SK-MEL-5 (cell line): Measurements from ENCODE around the gene GSTCD. TPM values are rescaled to one million over a fixed set of nuclear protein-coding genes. Genes with fewer than 3 reads are reported as not detected.
"Not testable (repeated sequence)": the region's sequence is repeated elsewhere in the genome, so short reads cannot be mapped to it uniquely, and the experiment has no call there.

Source experiments
- DNase-seq: peaks from one replicate; pipeline ENCODE4 v3.0.0-alpha.2; 2016; ENCODE audit warnings: low read depth, low spot score
- in situ Hi-C: cut with HindIII; loops from 2 replicates; pipeline ENCODE4 v1.10.0; 2016; ENCODE audit warnings: low sequenced_read_pairs, high pct_unique_total_duplicates, low pct_unique_long_range_greater_than_20kb
- total RNA-seq: library from RNA; depleted of rRNA; stranded (reverse); fragments of >200 nt; shearing (Covaris generic); gene quantifications from 2 replicates; pipeline ENCODE4 v1.2.3, GENCODE V29; 2014

The GSTCD gene
- total RNA-seq, 1 experiment from 2014 or later, result 11.5 TPM

DNA sequence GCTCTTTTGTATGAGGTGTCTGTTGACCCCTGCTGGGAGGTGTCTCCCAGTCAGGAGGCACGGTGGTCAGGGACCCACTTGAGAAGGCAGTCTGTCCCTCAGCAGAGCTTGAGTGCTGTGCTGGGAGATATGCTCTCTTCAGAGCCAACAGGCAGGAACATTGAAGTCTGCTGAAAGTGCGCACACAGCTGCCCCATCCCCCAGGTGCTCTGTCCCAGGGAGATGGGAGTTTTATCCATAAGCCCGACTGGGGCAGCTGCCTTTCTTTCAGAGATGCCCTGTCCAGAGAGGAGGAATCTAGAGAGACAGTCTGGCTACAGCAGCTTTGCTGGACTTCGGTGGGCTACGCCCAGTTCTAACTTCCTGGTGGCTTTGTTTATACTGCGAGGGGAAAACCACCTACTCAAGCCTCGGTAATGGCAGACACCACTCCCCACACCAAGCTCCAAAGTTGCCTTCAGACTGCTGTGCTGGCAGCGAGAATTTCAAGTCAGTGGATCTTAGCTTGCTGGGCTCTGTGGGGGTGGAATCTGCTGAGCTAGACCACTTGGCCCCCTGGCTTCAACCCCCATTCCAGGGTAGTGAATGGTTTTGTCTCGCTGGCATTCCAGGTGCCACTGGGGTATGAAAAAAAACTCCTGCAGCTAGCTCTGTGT, 67.3 kb downstream of the GSTCD start:
- in situ Hi-C loops, DNase-seq: not testable (repeated sequence)

DNA sequence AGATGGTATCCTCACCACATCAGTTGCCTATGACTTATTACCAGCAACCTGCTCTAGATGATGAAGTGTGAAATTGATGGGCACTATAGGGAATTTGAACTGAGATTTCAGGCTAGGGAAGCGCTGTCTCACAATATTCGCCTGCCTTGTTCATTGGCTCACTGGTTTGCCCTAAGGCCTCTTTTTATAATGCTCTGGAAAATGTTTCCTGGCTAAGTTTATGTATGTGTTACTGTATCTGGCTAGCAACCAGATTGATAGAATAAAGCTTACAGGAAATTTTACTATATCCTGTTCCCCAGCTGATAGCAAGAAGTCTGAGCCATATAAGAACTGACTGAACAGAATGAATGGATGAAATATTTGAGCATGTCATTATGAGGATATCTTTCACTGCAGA, 71.6 kb downstream of the GSTCD start:
- DNase-seq, result no peak
- in situ Hi-C loops, result no loop called here

DNA sequence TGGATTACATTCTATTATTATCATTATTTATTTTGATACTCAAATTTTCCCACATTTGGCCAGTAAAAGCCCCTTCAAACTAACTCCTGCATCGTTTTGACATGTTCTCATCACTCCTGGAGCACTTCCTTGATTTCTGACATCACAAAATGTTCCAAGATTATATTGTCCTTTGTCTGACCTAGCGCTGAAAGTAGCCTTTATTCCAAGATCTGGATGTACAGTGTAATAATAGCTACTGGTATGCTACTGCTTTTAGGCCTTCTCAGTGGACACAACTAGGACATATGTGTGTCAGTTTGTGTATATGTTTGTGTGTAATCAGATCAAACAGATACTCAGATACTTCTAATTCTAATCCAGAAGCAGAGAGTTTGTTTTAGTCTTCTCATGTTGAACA, 76.2 kb downstream of the GSTCD start:
- no peak for DNase-seq
- in situ Hi-C loops, result no loop called here

DNA sequence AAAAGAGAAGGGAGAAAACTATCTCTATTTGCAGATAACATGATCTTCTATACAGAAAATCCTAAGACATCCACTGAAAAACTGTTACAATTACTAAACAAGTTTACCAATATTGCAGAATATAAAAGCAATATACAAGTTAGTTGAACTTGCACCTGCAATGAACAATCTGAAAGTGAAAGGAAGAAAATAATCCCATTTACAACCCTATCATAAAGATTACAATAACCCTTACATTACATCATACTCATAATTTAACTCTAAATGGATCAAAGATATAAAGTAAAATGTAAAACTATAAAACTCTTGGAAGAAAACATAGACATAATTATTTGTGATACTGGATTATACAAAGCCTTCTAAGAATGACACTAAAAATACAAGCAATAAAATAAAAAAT, 77.2 kb downstream of the GSTCD start:
- in situ Hi-C loops, result no loop called here
- no peak for DNase-seq

DNA sequence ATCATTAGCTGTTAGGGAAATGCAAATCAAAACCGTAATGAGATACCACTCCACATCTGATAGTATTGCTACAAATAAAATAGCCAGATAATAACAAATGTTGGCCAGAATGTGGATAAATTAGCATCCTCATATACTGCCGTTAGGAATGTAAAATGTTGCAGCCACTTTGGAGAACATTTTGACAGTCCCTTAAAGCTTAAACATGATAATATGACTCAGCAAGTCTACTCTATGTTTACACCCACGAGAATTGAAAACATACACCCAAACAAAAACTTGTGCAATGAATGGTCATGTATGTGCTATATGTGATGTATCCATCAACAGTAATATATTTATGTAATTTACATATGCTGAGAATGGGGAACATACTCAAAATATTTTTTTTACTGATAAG, 78.2 kb downstream of the GSTCD start:
- in situ Hi-C loops, result no loop called here
- no peak for DNase-seq

DNA sequence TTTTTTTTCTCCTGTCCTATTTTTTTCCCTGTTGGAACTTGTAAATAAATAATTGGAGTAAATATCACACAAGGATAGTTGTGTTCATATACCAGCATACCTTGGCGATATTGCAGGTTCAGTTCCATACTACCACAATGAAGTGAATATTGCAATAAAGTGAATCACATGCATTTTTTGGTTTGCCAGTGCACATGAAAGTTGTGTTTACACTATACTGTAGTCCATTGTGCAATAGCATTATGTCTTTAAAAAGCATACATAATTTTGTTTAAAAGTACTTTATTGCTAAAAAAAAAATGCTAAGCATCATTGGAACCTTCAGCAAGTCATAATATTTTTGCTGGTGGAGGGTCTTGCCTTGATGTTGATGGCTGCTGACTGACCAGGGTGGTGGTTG, 88.6 kb downstream of the GSTCD start:
- in situ Hi-C loops, result no loop called here
- DNase-seq, result no peak

DNA sequence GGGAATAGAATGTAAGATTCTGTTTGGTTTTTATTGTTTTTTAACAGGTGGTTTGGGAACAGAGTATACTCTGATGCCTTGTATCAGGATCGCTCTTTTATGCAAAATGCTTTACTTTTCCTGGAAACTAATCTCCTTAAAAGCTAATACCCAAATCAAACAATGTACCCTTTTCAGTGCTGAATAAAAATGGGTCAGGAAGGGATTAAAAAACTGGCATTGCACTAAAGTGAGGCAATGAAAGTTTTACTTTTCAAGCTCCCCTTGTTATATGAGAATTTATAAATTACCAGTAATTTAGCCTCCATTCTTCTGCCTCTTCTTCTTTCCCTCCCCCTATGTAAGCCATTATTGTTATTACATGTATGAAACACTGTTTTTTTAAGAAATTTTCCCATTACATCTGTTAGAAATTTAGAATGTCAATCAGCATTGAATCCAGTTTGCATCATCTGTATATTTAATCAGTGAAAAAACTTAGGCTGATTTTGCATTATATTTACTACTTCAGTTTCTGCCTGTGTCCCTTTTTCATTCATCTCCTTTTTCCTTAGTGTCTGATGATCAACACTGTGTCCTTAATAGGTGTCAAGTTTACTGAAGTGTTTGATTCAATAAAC, 97.0 kb downstream of the GSTCD start:
- DNase-seq, result no peak
- in situ Hi-C loops, result no loop called here

DNA sequence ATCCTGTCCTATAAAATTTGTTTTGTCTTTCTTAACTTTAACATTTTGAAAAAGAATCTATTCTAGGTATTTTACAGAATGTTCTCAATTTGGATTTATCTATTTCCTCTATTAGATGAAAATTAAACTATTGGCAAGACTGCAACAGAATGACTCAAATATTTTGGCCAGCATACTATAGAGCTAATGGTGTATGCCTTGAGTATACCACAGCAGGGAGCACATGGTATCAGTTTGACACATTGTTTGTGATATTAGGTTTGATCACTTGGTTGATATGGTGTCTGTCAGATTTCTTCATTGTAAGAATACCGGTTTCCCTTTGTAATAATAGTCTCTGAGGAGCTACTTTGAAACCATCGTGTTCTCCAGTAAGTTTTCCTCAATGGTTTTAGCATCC, 98.9 kb downstream of the GSTCD start:
- no peak for DNase-seq
- in situ Hi-C loops, result no loop called here

DNA sequence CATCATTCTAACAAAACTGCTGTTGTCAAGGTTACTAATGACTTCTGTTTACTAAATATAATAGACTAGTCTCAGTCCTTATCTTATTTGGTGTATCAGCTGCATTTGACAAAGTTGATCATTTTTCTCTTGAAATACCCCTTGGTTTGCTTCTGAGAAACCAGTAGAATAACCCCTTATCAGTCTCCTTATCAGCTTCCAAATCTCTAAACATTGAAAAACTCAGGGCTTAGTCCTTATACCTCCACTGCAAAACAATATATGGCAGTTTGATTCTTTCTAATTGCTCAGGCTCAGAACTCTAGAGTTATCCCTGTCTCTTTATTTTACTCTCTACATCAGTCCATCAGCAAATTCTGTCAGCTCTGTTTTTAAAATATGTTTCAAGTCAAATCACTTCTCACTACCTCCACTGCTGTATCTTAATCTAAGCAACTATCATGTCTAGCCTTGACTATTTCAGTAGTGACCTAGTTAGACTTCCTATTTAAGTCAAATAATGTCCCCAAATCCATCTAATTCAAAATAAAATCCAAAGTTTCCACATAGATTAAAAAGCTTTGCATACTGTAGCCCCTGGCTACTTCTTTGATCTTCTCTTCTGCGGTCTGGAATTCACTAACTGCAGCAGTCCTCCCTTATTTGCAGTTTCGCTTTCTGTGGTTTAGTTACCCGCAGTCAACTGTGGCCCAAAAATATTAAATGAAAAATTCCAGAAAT, 99.6 kb downstream of the GSTCD start:
- no peak for DNase-seq
- in situ Hi-C loops, result no loop called here

DNA sequence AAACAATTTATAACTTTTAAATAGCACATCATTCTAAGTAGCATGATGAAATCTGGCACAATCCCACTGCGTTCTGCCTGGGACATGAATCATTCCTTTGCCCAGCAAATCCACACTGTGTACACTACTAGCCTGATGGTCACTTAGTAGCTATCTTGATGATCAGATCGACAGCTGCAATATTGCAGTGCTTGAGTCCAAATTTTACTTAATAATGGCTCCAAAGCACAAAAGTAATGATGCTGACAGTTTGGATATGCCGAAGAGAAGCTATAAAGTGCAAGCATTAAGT, 100.1 kb downstream of the GSTCD start:
- in situ Hi-C loops, result no loop called here

DNA sequence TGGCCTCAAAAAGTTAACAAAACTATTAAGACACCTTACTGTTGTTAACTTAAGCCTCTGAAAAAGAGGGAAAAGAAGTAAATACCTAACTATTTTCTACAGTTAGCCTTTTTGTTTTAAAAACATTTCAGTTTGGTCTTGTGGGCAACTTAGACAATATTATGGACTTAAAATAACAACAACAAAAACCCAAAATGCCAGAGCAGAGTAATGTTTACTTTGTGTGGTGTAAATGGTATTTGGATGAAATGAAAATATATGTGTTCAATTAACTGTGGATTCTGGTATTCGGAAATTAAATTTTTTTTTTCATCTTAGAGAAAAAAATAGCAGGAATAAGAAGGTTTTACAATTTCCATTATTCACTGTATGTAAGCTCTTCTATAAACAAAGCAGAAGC, 107.1 kb downstream of the GSTCD start:
- no peak for DNase-seq
- in situ Hi-C loops, result no loop called here

More for the DNA sequence above, 100.1 kb downstream of the GSTCD start:
- DNase-seq, result peak; percentile 13

DNA sequence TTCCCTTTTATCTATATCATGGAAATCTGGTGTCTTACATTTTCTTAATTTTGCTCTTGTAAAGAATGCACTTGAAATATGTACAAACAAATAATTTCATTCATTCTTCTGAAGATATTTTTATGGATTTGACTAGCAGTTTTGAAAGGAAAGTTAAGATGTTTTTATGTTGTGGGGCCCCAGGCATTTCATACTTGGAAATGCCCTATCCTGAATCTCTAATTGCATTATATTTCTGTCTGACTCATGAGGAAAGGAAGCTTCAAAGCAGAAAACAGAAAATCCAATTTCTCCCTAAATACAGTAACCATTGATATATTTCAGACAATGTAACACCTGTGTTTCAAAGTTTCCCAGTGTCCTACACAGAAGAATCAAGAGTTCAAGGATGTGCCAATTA, 113.5 kb downstream of the GSTCD start:
- in situ Hi-C loops, result no loop called here
- DNase-seq, result no peak

DNA sequence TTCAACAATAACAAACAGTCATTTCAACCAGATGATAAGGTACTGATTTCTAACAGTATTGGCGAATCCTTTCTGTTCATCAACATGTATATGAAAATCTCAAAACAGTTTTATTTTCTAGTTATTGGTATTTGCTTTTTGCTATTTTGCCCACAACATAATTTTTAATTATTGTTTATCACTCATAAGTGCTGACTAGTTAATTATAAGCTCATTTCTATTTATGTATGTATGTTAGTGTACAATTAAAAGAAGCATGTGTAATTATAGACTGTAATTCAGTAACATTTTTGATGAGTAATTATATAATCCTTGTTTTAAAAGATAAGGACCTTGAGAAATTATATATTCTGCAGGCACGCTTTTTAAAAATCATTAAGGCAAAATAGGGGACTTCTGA, 119.5 kb downstream of the GSTCD start:
- in situ Hi-C loops, result no loop called here
- DNase-seq, result no peak

DNA sequence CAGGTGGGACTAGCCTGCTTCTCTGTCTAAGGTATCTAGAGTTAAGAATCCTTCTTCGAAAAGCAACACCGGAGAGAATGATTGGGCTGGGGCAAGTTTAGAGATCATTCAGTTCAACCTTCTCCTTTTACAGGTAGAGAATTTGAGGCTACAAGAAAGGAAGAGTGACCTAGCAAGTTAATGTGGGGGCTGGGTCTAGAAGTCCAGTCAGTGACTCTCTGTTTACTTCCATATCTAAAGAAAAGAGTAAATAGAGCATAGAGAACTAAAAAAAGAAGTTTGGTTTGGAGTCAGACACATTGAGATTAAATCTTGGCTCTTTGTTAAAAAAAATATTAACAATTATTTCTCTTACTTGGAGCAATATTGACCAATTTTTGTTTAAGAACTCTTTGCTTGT, 122.6 kb downstream of the GSTCD start:
- in situ Hi-C loops, result no loop called here
- no peak for DNase-seq

DNA sequence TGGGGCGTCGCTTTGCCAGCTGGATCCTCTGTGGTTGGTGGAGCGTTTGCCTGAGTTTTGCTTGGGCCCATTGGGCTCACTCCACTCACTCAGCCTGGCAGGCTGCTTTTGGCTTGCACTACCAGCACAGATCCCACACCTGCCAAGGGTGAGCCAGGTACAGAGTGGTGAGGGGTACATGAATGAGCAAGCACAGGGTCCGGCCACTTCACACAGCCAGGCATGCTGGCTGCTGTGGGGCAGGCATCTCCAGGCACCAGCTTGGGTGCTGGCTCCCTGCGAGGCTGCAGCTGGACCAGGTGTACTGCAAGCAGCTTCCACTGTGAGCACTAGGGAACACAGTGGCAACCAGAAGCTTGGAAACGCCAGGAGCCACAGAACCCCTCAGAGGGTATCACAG, 126.6 kb downstream of the GSTCD start:
- in situ Hi-C loops, result no loop called here
- DNase-seq, result no peak

DNA sequence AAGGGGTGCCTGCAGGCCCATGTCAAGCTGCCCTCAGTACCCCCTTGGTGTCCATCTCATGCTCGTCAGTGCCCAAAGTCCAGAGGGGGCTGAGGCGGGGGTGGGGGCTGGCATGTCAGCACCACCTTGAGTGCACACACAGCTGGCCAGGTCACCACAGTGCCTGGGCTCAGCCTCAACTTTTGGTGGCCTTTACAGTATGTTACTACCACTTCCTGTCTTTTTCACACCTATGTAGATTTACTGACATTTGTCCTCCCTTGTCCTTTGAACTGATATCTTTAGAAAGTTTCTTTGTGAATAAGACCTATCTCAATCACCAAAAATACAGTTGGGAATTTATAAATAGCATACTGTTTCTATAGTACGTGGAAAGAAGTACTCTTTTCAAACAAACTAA, 128.0 kb downstream of the GSTCD start:
- DNase-seq, result no peak
- in situ Hi-C loops, result no loop called here

DNA sequence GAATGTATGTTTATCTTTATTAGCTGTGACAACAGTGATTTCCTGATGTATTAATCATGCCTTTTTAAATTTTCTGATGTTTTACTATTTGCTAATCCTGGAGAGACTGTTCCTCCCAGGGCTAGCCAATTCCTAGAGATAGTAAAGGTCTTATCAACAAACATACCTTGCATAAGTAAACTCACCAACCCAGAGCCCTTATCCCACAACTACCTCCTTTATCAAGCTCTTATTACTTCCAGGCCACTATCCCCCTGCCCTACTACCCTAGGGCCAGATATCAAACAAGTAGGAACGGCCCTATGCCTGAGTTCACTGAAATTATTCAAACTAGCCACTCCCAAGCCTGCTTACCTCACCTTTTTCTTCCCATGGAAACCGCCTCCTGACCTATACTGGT, 128.5 kb downstream of the GSTCD start:
- in situ Hi-C loops, result no loop called here

DNA sequence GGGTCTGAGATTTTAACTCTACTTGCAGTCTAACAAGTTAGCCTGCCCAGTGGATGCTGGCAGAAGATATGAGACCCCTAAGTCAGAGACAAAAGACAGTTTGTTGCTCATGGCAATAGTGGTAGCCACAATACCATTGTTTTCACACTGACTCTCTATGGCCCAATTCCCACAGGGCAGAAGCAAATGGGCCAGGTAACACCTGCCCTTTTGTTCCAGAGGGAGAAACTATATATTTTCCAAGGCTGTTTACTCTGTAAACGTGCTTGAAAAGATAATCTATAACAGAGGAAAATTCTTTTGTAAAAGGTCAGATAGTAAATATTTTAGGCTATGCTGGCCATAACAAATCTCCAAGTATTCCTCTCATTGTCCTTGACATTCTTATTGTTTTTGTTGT, 129.5 kb downstream of the GSTCD start:
- no peak for DNase-seq
- in situ Hi-C loops, result no loop called here

More for the DNA sequence above, 128.5 kb downstream of the GSTCD start:
- no peak for DNase-seq

DNA sequence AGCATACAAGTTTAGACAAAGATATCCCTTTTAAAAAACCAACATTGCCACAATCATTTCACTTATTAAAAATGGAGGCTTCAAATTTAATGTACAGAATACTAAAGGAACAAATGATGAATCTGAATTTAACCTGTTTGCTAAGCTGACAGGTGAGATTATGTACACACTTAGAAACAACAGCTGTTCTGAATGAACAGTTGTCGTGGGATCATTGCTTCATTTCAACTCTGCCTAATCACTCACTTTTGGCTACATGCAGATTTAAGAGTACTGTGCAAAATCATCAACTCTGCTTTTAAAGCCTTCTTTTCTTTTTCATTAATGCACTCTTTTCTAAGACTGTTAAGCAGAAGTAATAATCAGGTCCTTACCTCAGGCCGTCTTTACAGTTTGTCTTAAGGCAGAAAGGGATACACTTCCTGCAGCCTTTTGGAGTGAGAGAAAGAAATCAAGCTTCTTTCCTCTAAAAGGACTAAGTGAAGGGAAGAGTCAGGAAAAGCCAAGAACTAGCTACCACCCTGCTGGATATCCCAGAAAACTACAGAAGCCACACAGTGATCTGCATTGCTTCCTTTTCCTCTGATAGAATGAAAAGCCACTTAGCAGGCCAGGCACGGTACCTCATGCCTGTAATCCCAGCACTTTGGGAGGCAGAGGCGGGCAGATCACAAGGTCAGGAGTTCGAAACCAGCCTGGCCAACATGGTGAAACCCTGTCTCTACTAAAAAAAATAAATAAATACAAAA, 132.0 kb downstream of the GSTCD start:
- in situ Hi-C loops, result no loop called here

More for the DNA sequence above, 132.0 kb downstream of the GSTCD start:
- DNase-seq, result no peak
